Measurements from ENCODE around the gene BBS12. TPM values are rescaled to one million over a fixed set of nuclear protein-coding genes. Genes with fewer than 3 reads are reported as not detected.

The BBS12 gene
- total RNA-seq, 1 donor from 2014 or later, result not detected

DNA sequence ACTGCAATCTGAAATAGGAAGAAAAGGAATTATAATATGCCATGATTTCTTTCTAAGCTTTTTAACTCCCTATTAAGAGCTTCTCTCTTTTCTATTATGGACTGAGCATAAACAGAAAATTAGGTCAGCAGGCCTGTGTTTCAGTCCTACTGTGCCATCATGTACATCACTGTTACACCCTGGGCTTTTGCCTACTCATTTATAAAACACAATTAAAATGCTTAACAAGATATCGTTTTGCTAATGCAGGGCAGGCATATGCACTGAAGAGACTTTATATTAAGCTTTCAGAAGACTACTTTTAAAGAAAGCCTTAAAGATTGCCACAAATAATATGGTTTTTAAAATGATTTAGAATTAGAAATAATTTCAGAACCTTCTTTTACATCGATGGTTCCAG is 828 bp upstream of the BBS12 start:
- TF ChIP-seq, protein P1, sequence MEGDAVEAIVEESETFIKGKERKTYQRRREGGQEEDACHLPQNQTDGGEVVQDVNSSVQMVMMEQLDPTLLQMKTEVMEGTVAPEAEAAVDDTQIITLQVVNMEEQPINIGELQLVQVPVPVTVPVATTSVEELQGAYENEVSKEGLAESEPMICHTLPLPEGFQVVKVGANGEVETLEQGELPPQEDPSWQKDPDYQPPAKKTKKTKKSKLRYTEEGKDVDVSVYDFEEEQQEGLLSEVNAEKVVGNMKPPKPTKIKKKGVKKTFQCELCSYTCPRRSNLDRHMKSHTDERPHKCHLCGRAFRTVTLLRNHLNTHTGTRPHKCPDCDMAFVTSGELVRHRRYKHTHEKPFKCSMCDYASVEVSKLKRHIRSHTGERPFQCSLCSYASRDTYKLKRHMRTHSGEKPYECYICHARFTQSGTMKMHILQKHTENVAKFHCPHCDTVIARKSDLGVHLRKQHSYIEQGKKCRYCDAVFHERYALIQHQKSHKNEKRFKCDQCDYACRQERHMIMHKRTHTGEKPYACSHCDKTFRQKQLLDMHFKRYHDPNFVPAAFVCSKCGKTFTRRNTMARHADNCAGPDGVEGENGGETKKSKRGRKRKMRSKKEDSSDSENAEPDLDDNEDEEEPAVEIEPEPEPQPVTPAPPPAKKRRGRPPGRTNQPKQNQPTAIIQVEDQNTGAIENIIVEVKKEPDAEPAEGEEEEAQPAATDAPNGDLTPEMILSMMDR (IDR thresholded peaks at IDR 0.05), result no peak
- intact Hi-C loops (cut with DNase I), result loop anchor here (2.0 to 10.0 kb wide), 6 partner anchors 27 to 1983 kb away; partner anchors contain the start of genes ANKRD50, FGF2 and NUDT6
- Histone ChIP-seq H3K27ac (peak overlapping the region; percentile 62 to 89), H3K4me1 (peaks cover 0 to 10% of the 10 kb centered on the region in 2 donors), H3K36me3 (no peaks in the 10 kb centered on the region), H3K27me3 (no peaks in the 10 kb centered on the region), H3K9me3 (no peaks in the 10 kb centered on the region), H3K4me3 (peak overlapping the region in 1 of 2 donors; percentile 84)
- no peak for DNase-seq (ENCODE audit: low spot score in 2 of 2)

DNA sequence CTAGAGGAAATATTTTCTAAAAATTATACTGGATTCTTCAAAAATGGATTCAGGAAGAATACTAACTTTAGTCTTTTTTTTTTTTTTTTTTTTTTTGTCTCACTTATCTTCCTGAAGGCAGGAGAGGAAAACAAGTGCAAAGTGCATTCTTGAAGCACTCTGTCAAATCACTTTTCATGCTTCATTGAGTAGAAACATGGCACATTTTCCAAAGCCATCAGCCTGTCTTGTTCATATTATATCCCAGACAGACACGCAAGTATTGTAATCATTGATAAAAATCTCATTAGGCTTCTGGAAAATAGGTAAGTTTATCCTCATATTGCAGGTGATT is 1.2 kb downstream of the BBS12 start:
- Histone ChIP-seq H3K9me3 (no peaks in the 10 kb centered on the region), H3K27ac (peak overlapping the region; percentile 86 to 89), H3K36me3 (no peaks in the 10 kb centered on the region), H3K27me3 (no peaks in the 10 kb centered on the region), H3K4me1 (peaks cover 0 to 10% of the 10 kb centered on the region in 2 donors), H3K4me3 (peak overlapping the region; percentile 84)
- intact Hi-C loops (cut with DNase I), result loop anchor here (2.0 to 10.0 kb wide), 6 partner anchors 25 to 1981 kb away; partner anchors contain the start of genes ANKRD50, FGF2 and NUDT6
- TF ChIP-seq, protein P1 (IDR thresholded peaks at IDR 0.05), result no peak
- no peak for DNase-seq (ENCODE audit: low spot score in 2 of 2)

DNA sequence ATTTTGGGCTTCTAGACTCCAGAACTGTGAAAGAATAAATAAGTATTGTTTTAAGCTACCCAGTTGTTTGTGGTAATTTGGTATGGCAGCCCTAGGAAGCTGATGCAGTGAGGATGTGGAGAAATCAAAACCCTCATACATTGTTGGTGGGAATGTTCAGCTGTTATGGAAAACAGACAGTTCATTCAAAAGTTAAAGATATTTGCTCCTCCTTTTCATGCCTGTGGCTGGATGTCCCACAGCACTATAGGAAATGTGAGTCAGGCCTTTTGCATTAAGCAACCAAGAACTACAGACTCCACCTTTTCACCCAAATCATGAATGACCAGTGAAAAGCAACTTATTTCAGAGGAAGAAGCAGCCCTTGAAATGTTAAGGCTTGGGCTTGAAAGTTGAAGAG is 6.7 kb downstream of the BBS12 start:
- Histone ChIP-seq H3K4me3 (no peak overlapping the region), H3K27me3 (no peaks in the 10 kb centered on the region), H3K4me1 (peaks cover 0 to 1% of the 10 kb centered on the region in 2 donors), H3K36me3 (peaks cover 15 to 21% of the 10 kb centered on the region in 2 donors), H3K27ac (no peak overlapping the region), H3K9me3 (no peaks in the 10 kb centered on the region)
- no peak for DNase-seq (ENCODE audit: low spot score in 2 of 2)
- intact Hi-C loops (cut with DNase I), result loop anchor here (10.0 kb wide), 1 partner anchor 1976 kb away; the partner anchor contains the start of gene ANKRD50
- TF ChIP-seq, protein P1 (IDR thresholded peaks at IDR 0.05), result no peak

DNA sequence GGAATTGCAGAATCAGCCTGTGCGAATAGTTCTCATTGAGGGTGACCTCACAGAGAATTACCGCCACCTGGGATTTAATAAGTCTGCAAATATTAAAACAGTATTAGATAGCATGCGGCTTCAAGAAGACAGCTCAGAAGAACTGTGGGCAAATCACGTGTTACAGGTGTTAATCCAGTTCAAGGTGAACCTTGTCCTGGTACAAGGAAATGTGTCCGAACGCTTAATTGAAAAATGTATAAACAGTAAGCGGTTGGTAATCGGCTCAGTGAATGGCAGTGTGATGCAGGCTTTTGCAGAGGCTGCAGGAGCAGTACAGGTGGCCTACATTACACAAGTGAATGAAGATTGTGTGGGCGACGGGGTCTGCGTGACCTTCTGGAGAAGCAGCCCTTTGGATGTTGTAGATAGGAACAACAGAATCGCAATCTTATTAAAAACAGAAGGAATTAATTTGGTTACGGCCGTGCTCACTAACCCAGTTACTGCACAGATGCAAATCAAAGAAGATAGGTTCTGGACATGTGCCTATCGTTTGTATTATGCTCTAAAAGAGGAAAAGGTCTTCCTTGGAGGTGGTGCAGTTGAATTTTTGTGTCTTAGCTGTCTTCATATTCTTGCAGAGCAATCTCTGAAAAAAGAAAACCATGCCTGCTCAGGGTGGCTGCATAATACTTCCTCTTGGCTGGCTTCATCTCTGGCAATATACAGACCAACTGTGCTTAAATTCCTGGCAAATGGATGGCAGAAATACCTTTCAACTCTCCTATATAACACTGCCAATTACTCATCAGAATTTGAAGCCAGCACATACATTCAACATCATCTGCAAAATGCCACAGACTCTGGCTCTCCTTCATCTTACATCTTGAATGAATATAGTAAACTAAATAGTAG is 10.7 kb downstream of the BBS12 start:
- Histone ChIP-seq H3K4me1 (no peaks in the 10 kb centered on the region), H3K36me3 (peaks cover 15 to 21% of the 10 kb centered on the region in 2 donors), H3K27me3 (no peaks in the 10 kb centered on the region), H3K27ac (no peak overlapping the region), H3K9me3 (no peaks in the 10 kb centered on the region), H3K4me3 (no peak overlapping the region)
- no peak for DNase-seq (ENCODE audit: low spot score in 2 of 2)
- intact Hi-C loops (cut with DNase I), result no loop called here
- TF ChIP-seq, protein P1 (IDR thresholded peaks at IDR 0.05), result no peak

DNA sequence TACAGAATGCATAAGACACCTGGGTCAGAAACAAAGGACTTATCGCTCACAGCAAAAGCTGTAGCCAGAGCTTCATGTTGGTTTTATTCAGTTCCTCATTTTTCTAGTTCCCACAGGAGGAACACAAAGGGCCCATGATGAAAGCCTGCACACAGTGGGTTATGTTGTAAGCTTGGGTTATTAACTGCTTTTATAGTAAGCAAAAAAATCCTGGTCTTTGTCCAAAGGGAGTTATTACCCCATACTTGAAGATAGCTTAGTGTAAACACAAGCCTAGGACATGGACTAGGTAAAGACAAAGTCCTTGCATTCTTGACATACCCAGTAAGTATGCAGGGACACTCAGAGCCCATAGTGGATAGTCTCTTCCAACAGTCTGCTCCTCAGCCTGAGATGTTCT is 11.7 kb downstream of the BBS12 start:
- Histone ChIP-seq H3K27ac (no peak overlapping the region), H3K9me3 (no peaks in the 10 kb centered on the region), H3K4me1 (no peaks in the 10 kb centered on the region), H3K27me3 (no peaks in the 10 kb centered on the region), H3K4me3 (no peak overlapping the region), H3K36me3 (peaks cover 15 to 21% of the 10 kb centered on the region in 2 donors)
- TF ChIP-seq, protein P1 (IDR thresholded peaks at IDR 0.05), result no peak
- intact Hi-C loops (cut with DNase I), result no loop called here
- no peak for DNase-seq (ENCODE audit: low spot score in 2 of 2)
